GM20000 (cell line): ENCODE results near the gene ASL.

ENCODE experiments used
- DNase-seq: peaks from one replicate; pipeline ENCODE4 v3.0.0; 2012; ENCODE audit warnings: low spot score
- TF ChIP-seq, protein P1 (sequence below): IDR thresholded peaks from 2 replicates; pipeline ENCODE4 v1.5.1; 2012; ENCODE audit warnings: mild to moderate bottlenecking, control low read depth; ENCODE audit errors: extremely low read depth, missing control alignments

The ASL gene

DNA sequence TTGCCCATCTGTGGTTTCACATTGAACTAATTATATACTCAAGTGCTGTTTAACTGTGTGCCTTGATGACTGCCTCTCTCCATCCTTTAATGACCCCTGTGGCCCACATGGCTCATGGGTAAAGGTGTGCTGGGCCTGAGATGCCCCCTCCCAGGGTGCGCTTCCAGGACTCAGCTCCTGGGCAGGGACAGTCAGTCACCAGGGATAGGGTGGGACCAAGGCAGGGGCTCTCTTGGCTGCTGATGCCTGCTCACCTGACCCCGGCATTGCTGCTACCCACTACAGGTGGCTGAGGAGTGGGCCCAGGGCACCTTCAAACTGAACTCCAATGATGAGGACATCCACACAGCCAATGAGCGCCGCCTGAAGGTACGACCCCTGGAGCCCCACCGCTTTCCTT is 6.5 kb downstream of the ASL start:
- no peak for DNase-seq

DNA sequence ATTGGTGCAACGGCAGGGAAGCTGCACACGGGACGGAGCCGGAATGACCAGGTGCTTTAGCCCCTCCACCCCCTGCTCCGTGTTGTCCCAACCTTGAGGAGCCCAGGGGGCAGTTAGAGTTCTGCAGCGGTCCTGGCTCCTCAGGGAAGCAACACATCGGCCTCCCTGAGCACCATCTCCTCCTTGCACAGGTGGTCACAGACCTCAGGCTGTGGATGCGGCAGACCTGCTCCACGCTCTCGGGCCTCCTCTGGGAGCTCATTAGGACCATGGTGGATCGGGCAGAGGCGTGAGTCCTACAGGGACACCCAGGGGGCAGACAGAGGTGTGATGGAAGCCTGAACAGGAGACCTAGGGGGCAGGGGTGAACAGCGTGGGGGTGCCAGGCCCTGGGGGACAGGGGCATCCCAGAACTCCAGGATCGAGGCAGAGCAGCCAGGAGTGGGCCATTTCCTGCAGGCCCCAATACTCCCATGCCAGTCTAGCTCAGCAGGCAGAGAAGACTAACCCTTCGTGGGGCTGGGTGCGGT is 7.3 kb downstream of the ASL start:
- TF ChIP-seq, protein P1, sequence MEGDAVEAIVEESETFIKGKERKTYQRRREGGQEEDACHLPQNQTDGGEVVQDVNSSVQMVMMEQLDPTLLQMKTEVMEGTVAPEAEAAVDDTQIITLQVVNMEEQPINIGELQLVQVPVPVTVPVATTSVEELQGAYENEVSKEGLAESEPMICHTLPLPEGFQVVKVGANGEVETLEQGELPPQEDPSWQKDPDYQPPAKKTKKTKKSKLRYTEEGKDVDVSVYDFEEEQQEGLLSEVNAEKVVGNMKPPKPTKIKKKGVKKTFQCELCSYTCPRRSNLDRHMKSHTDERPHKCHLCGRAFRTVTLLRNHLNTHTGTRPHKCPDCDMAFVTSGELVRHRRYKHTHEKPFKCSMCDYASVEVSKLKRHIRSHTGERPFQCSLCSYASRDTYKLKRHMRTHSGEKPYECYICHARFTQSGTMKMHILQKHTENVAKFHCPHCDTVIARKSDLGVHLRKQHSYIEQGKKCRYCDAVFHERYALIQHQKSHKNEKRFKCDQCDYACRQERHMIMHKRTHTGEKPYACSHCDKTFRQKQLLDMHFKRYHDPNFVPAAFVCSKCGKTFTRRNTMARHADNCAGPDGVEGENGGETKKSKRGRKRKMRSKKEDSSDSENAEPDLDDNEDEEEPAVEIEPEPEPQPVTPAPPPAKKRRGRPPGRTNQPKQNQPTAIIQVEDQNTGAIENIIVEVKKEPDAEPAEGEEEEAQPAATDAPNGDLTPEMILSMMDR: no peak
- no peak for DNase-seq

More for the DNA sequence above, 6.5 kb downstream of the ASL start:
- TF ChIP-seq, protein P1: no peak

DNA sequence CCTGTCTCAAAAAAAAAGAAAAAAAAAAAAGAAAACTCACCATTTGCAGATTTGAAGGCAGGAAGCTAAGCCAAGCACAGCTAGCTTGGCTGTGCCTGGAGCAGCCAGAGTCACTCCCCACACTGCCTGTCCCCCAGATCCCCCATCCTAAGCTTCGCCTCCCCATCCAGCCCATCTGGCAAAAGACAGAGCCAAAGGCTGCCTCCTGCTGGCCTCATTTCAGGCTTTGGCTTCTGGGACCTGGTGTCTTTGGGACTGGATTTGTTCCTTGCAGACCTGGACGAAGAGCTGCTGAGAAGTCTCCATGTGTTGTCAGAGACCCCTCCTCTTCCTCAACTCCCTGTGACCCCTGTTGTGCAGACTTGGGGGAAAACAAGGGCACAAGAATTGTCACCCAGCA is 8.1 kb downstream of the ASL start:
- no peak for DNase-seq
- TF ChIP-seq, protein P1: no peak

DNA sequence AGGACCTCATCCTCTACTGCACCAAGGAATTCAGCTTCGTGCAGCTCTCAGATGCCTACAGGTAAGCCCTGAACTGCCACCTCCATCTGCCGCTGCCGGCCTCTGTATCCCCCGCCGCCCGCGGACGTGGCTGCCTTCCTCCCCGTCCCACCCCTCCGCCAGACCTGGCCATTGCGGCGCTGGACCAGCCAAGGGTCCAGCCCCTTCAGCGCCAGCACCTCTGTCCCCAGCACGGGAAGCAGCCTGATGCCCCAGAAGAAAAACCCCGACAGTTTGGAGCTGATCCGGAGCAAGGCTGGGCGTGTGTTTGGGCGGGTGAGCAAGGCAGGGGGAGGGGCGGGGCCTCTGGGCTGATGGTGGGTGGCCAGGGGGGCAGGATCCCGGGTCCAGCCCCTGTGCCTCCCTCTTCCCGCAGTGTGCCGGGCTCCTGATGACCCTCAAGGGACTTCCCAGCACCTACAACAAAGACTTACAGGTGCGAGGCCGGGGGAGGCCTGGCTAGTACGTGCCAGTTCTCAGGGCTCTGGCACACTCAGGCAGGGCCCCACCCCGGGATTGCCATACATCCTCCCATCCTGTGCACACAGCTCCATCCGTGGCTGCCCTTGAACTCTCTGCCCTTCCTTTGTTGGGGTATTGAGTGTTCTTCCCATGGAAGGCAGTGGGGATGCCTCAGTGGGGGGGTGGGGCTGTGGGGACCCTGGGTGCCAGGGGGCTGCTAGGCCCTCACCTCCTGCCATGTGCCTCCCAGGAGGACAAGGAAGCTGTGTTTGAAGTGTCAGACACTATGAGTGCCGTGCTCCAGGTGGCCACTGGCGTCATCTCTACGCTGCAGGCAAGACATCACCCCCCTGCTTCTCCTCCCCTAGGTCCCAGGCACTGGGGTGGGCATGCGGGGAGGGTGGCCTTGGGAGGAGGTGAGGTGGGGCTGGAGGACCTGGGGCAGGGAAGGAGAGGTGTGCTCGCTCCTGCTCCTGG is 13.5 kb downstream of the ASL start:
- TF ChIP-seq, protein P1: no peak
- DNase-seq: no peak

DNA sequence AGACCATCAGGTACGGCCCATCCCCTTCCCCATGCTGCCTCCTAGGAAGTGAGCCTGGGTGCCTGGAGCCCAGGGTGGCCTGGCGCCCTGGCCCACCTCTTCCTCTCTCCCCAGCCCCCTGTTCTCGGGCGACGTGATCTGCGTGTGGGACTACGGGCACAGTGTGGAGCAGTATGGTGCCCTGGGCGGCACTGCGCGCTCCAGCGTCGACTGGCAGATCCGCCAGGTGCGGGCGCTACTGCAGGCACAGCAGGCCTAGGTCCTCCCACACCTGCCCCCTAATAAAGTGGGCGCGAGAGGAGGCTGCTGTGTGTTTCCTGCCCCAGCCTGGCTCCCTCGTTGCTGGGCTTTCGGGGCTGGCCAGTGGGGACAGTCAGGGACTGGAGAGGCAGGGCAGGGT is 17.0 kb downstream of the ASL start:
- TF ChIP-seq, protein P1: no peak
- DNase-seq: no peak

DNA sequence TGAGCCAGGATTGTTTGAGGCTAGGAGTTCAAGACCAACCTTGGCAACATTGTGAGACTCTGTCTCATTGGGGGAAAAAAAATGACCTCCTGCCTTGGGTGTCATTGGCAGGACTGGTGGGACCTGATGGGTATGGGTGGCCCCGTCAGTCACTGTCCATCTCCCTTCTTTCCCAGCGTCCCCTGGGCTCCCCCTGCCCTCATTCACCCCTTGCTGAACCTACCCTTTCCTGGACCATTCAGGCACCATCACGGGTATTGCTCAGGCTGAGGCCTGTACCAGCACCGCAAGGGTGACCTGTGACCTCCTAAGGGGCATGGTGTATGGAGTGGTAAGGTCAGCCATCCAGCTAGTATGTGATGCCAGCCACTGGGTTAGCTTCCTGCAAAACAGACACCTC is 19.4 kb downstream of the ASL start:
- DNase-seq: no peak
- TF ChIP-seq, protein P1: no peak

DNA sequence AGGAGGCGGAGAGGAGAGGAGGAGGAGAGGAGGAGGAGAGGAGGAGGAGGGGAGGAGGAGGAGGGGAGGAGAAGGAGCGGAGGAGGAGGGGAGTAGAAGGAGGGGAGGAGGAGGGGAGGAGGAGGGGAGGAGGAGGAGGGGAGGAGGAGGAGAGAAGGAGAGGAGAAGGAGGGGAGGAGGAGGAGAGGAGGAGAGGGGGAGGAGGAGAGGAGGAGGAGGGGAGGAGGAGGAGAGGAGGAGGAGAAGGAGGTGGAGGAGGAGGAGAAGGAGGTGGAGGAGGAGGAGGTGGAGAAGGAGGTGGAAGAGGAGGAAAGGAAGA is 23.6 kb downstream of the ASL start:
- TF ChIP-seq, protein P1: no peak
- DNase-seq: no peak
